NCI-H69 (cell line): Measurements from ENCODE around the gene VWA3B.
"Not testable (repeated sequence)": the region's sequence is repeated elsewhere in the genome, so short reads cannot be mapped to it uniquely, and the experiment has no call there.

ENCODE experiments used
- DNase-seq: peaks from one replicate; lab custom pipeline; 2025; lab: John Stamatoyannopoulos, UW

Gene VWA3B

GRCh38 chr2:98299211-98299905, 212.4 kb downstream of the VWA3B start:
- DNase-seq, result no peak

- no peak for DNase-seq
These were observed 213.3 kb downstream of the VWA3B start for GRCh38 chr2:98300141-98300874.

- peak; percentile 15 for DNase-seq
These were observed 214.5 kb downstream of the VWA3B start for GRCh38 chr2:98301469-98301868.

- DNase-seq, result not testable (repeated sequence)
These were observed 220.2 kb downstream of the VWA3B start for GRCh38 chr2:98307131-98307696.

- DNase-seq, result no peak
These were observed 221.1 kb downstream of the VWA3B start for GRCh38 chr2:98308068-98308467.

- DNase-seq, result peak; percentile 17
These were observed 221.6 kb downstream of the VWA3B start for GRCh38 chr2:98308532-98308931.

- DNase-seq, result no peak
These were observed 222.6 kb downstream of the VWA3B start for GRCh38 chr2:98309580-98309979.

- peak; percentile 54 for DNase-seq
These were observed 223.0 kb downstream of the VWA3B start for GRCh38 chr2:98310010-98310409.

GRCh38 chr2:98311090-98311489, 224.1 kb downstream of the VWA3B start:
- DNase-seq, result no peak

GRCh38 chr2:98311771-98312545, 225.0 kb downstream of the VWA3B start:
- DNase-seq, result no peak

- DNase-seq, result no peak
These were observed 226.7 kb downstream of the VWA3B start for GRCh38 chr2:98313492-98314250.

GRCh38 chr2:98314251-98314650, 227.3 kb downstream of the VWA3B start:
- no peak for DNase-seq

GRCh38 chr2:98315957-98316356, 229.0 kb downstream of the VWA3B start:
- no peak for DNase-seq

- DNase-seq, result no peak
These were observed 230.2 kb downstream of the VWA3B start for GRCh38 chr2:98317214-98317613.

- not testable (repeated sequence) for DNase-seq
These were observed 233.2 kb downstream of the VWA3B start for GRCh38 chr2:98320171-98320570.

- no peak for DNase-seq
These were observed 237.2 kb downstream of the VWA3B start for GRCh38 chr2:98324181-98324580.

- no peak for DNase-seq
These were observed 240.8 kb downstream of the VWA3B start for GRCh38 chr2:98327776-98328175.

- DNase-seq, result no peak
These were observed 242.6 kb downstream of the VWA3B start for GRCh38 chr2:98329549-98329948.

GRCh38 chr2:98332989-98333388, 246.0 kb downstream of the VWA3B start:
- no peak for DNase-seq

GRCh38 chr2:98333922-98334321, 247.0 kb downstream of the VWA3B start:
- peak; percentile 21 for DNase-seq

GRCh38 chr2:98334439-98335078, 247.6 kb downstream of the VWA3B start:
- DNase-seq, result peak; percentile 94
